Uterus (tissue), 2 donors: Measurements from ENCODE around the gene TRIM62.

Experiments used
- CTCF ChIP-seq, 4 experiments: fragments of 200-600 bp in 2 of 4; fragments of 450-650 bp in 2 of 4; sonication (generic) in 2 of 4; IDR thresholded peaks; one replicate each; pipeline ENCODE4 v1.5.1; 2016 to 2019; ENCODE audit warnings: antibody characterized with exemption in 4 of 4, mild to moderate bottlenecking in 2 of 4, moderate library complexity in 1 of 4
- POLR2A ChIP-seq, 2 donors: fragments of 450-650 bp; IDR thresholded peaks; one replicate each; pipeline ENCODE4 v1.6.1; 2016; ENCODE audit warnings: antibody characterized with exemption in 2 of 2, mild to moderate bottlenecking in 1 of 2, moderate library complexity in 1 of 2

GRCh38 chr1:33158366-33158765, 23.5 kb downstream of the TRIM62 start:
- TF ChIP-seq CTCF (IDR thresholded peaks at IDR 0.05) (no peak), POLR2A (IDR thresholded peaks at IDR 0.05) (no peak)
